Psoas muscle (tissue), 8 donors: Measurements from ENCODE around the gene SULT1C3. TPM values are rescaled to one million over a fixed set of nuclear protein-coding genes. Genes with fewer than 3 reads are reported as not detected.

Source experiments
- ATAC-seq, 4 donors: fragments of 200-7000 bp; cut with Tn5 transposase; one replicate each; pipeline ENCODE4 v1.9.1; 2020; ENCODE audit warnings: moderate library complexity in 3 of 4, mild to moderate bottlenecking in 2 of 4
- DNase-seq, 2 donors: peaks; one replicate each; pipeline ENCODE4 v3.0.0-alpha.2; 2020
- H3K27ac ChIP-seq: fragments of 200-600 bp; one replicate; pipeline ENCODE4 v1.8.0; 2022
- H3K27me3 ChIP-seq, 3 donors: fragments of 200-600 bp in 1 of 3; one replicate each; pipeline versions ENCODE4 v1.6.1 to v1.8.0; 2013 to 2022; ENCODE audit warnings: low read length in 2 of 3, mild to moderate bottlenecking in 2 of 3, moderate library complexity in 1 of 3; ENCODE audit not compliant: insufficient read depth in 3 of 3
- H3K36me3 ChIP-seq, 2 donors: fragments of 200-600 bp in 1 of 2; one replicate each; pipeline versions ENCODE4 v1.6.1 to v1.8.0; 2013 to 2022; ENCODE audit warnings: low read depth in 1 of 2, mild to moderate bottlenecking in 1 of 2, moderate library complexity in 1 of 2; ENCODE audit not compliant: insufficient read depth in 1 of 2
- H3K4me1 ChIP-seq: fragments of 200-600 bp; one replicate; pipeline ENCODE4 v1.8.0; 2022
- H3K4me3 ChIP-seq: fragments of 200-600 bp; one replicate; pipeline ENCODE4 v1.8.0; 2022; ENCODE audit warnings: mild to moderate bottlenecking
- H3K9me3 ChIP-seq: fragments of 200-600 bp; one replicate; pipeline ENCODE4 v1.8.0; 2022
- whole genome bisulfite sequencing, 3 donors: extraction: QIAGEN DNeasy Blood & Tissue Kit; methylation state at CpG; one replicate each; pipeline versions ENCODE4 v1.1.6 to v1.1.7; 2013; 5-methylcytosine and 5-hydroxymethylcytosine counted together
- intact Hi-C, 2 donors: fragments of 100-400 bp; cut with DNase I; formaldehyde crosslinking; loops; one replicate each; pipeline versions ENCODE4 v1.11.0 to v1.14.2; 2022
- polyA plus RNA-seq, 3 donors: library from polyadenylated mRNA; stranded (reverse); fragments of 200-250 nt; gene quantifications; one replicate each; pipeline ENCODE4 v1.2.3, GENCODE V29; 2013
- total RNA-seq, 4 donors: library from RNA; stranded (reverse); fragmentation: NEBNext Ultra II Directional in 2 of 4; extraction: Animal tissue kit (Norgen Biotek cat#: 25700) in 2 of 4; gene quantifications; one replicate each; pipeline versions ENCODE4 v1.2.1 to v1.2.4, GENCODE V29; 2021 to 2023
- TF ChIP-seq, protein P1 (sequence below): fragments of 200-600 bp; IDR thresholded peaks from one replicate; pipeline ENCODE4 v1.8.0; 2022; ENCODE audit warnings: antibody characterized with exemption
- donor health status: healthy with polysubstance abuse.
- donor health status: DM: no; HTN: no; CAD: no; lungs with moderate emphysema.
- donor health status: Bipolar disorder and iron deficiency.
- donor health status: healthy.
- donor health status: DM: yes; HTN: yes; CAD: no.
- donor health status: DM: no; HTN: no; CAD: no.
- donor health status: DM: no; HTN: no; CAD: no.
- donor health status: DM: yes; HTN: yes; CAD: no.

The SULT1C3 gene
- total and polyA plus RNA-seq, 7 donors: not detected

DNA sequence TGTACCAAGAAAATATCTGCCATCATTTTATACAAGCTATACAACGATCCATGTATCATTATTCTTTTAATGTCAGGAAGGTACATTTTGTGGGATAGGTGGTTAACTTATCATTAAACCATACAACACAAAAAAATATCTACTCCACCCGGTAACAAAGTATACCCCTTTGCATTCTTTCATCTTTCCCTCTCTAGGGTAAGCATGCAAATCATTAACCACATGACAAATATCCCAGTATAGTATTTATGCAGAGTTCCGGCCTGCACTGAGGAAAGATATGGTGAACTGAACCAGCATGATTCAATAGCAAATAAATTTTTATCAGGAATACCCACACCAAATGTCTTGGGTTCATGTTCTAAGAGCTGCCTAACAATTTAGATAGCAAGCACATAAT lies 26.4 kb downstream of the SULT1C3 start:
- Histone ChIP-seq H3K9me3 (no peaks in the 10 kb centered on the region), H3K36me3 (no peaks in the 10 kb centered on the region), H3K27ac (no peak overlapping the region), H3K4me1 (no peaks in the 10 kb centered on the region), H3K27me3 (no peaks in the 10 kb centered on the region), H3K4me3 (no peak overlapping the region)
- DNase-seq: no peak
- no peak for ATAC-seq
- 62 to 80% (median 65%) methylated on average over 3 of the region's 3 CpGs for WGBS, 3 donors
- intact Hi-C loops: no loop called here
- TF ChIP-seq, protein P1, sequence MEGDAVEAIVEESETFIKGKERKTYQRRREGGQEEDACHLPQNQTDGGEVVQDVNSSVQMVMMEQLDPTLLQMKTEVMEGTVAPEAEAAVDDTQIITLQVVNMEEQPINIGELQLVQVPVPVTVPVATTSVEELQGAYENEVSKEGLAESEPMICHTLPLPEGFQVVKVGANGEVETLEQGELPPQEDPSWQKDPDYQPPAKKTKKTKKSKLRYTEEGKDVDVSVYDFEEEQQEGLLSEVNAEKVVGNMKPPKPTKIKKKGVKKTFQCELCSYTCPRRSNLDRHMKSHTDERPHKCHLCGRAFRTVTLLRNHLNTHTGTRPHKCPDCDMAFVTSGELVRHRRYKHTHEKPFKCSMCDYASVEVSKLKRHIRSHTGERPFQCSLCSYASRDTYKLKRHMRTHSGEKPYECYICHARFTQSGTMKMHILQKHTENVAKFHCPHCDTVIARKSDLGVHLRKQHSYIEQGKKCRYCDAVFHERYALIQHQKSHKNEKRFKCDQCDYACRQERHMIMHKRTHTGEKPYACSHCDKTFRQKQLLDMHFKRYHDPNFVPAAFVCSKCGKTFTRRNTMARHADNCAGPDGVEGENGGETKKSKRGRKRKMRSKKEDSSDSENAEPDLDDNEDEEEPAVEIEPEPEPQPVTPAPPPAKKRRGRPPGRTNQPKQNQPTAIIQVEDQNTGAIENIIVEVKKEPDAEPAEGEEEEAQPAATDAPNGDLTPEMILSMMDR: no peak

DNA sequence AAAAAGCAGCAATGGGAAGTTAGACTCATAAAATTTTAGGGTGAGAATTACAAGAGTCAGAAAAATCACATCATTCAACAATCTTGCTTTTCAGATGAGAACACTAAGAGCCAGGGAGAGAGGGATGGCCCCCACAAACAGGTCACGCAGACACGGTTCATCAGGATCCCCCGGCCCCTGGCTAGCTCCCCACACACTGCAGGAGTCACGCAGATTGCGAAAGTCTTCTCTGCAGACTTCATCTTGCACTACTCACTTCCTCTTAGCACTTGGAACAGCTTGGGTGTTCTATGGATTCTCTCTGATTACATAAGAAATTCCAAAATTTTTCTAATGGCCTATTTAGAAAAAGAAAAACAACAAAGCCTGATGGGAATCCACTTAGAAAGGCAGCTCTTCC lies 27.3 kb downstream of the SULT1C3 start:
- H3K36me3 ChIP-seq: no peaks in the 10 kb centered on the region
- ATAC-seq (peak in 2 of 4 donors; percentile 46 to 60), DNase-seq (peak in 1 of 2 donors; percentile 29)
- WGBS, 3 donors: 49 to 73% (median 50%) methylated on average over 5 of the region's 5 CpGs
- no peaks in the 10 kb centered on the region for H3K4me1 ChIP-seq
- intact Hi-C loops: no loop called here
- no peak overlapping the region for H3K27ac ChIP-seq
- H3K27me3 ChIP-seq: no peaks in the 10 kb centered on the region
- H3K9me3 ChIP-seq: no peaks in the 10 kb centered on the region
- TF ChIP-seq, protein P1: no peak
- no peak overlapping the region for H3K4me3 ChIP-seq

DNA sequence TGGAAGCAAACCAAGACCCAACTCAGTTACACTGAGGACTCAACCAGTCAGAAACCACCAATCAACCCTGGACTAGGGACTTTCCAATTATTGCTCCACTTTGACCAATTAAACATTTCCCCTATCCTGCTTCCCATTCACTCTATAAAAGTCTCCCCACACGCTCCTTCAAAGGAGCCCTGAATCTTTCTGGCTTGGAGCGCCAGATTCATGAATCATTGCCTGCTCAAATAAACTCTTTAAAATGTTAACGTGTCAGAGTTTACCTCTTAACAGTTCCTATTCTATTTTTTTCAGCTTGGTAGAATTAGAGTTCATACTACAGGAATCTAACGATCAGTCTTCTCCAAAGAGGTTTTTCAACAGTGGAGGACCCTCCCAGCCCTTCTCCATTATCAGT lies 28.2 kb downstream of the SULT1C3 start:
- ATAC-seq: no peak
- Histone ChIP-seq H3K27me3 (no peaks in the 10 kb centered on the region), H3K27ac (no peak overlapping the region), H3K9me3 (no peaks in the 10 kb centered on the region), H3K4me3 (no peak overlapping the region), H3K36me3 (no peaks in the 10 kb centered on the region), H3K4me1 (no peaks in the 10 kb centered on the region)
- 75 to 82% (median 76%) methylated on average over 4 of the region's 4 CpGs for WGBS, 3 donors
- intact Hi-C loops: no loop called here
- TF ChIP-seq, protein P1: no peak
- DNase-seq: no peak

DNA sequence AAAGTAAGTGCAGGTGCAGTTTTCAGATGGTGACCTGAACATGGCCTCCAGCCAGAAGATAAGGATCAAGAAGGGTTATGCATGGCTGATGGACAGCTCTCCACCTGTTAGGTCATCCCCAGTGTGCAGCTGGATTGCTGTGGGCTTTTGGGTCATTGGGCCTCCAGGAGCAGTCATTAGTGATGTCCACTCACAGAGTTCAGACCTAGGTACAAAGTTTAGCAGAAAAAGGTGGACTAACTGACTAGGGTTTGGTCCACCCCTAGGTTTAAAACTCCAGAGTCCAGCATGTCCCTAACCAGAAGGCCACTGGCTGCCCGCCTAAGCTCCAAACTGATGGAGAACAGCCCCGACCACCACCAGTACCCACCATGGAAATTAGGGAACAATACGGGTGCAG lies 30.6 kb downstream of the SULT1C3 start:
- Histone ChIP-seq H3K4me1 (no peaks in the 10 kb centered on the region), H3K27me3 (no peaks in the 10 kb centered on the region), H3K27ac (no peak overlapping the region), H3K36me3 (no peaks in the 10 kb centered on the region), H3K9me3 (no peaks in the 10 kb centered on the region), H3K4me3 (no peak overlapping the region)
- 81 to 84% (median 82%) methylated on average over 3 of the region's 3 CpGs for WGBS, 3 donors
- no peak for DNase-seq
- TF ChIP-seq, protein P1: no peak
- intact Hi-C loops: no loop called here
- ATAC-seq: no peak

DNA sequence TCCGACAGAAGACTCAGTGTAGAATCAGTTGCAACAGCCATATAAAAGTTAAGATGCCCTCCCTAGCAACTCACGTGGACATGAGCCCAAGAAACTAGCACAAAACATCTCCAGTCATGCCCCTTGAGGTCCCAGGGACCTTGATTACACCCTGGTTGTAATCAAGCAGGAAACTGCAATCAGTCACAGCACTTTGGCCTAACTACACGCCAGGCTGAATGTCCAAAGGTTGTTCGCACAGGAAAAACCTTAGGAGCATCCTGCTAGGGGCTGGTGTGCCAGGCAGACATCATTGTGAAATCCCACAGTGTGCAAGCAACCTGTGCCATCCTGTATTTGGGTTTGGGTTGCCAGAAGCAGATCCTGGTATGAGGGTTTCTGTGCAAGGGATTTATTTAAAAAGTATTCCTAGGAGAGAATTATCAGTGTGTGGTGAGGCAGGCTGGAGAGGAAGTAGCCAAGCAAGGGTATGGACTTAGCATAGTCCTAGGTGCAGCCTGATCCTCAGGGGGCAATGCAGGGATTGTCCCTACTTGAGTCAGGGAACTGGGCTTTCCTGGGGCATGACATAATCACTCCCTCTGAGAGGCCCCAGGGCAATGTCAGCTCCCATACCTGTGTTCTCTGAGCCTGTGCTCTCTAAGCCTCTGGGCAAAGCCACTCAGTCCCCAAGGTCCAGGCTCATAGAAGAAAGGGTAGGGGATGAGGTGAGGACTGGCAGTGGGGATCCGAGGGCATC lies 31.2 kb downstream of the SULT1C3 start:
- H3K4me3 ChIP-seq: no peak overlapping the region
- 64 to 78% (median 68%) methylated on average over 5 of the region's 5 CpGs for WGBS, 3 donors
- no peak for ATAC-seq
- no peaks in the 10 kb centered on the region for H3K36me3 ChIP-seq
- TF ChIP-seq, protein P1: no peak
- no peak for DNase-seq
- H3K4me1 ChIP-seq: no peaks in the 10 kb centered on the region
- intact Hi-C loops: no loop called here
- no peak overlapping the region for H3K27ac ChIP-seq
- no peaks in the 10 kb centered on the region for H3K27me3 ChIP-seq
- no peaks in the 10 kb centered on the region for H3K9me3 ChIP-seq
